Dendritic cell treated with granulocyte-macrophage colony-stimulating factor and Interleukin-4, amounts not matched to agents 40 ng/mL and 50 ng/mL, for 4 days (primary cell): ENCODE results near the gene KRTAP2-3.
"Not testable (repeated sequence)": the region's sequence is repeated elsewhere in the genome, so short reads cannot be mapped to it uniquely, and the experiment has no call there.

Experiments
- H3K27ac Mint-ChIP-seq: one replicate; pipeline ENCODE4 v1.8.0; 2022; ENCODE audit warnings: mild to moderate bottlenecking, mixed read lengths
- H3K27me3 Mint-ChIP-seq: one replicate; pipeline ENCODE4 v1.8.0; 2022; ENCODE audit warnings: mild to moderate bottlenecking, mixed read lengths
- H3K36me3 Mint-ChIP-seq: one replicate; pipeline ENCODE4 v1.8.0; 2022; ENCODE audit warnings: low read depth, mixed read lengths
- H3K4me1 Mint-ChIP-seq: one replicate; pipeline ENCODE4 v1.8.0; 2022; ENCODE audit warnings: low read depth, mixed read lengths
- H3K4me3 Mint-ChIP-seq: one replicate; pipeline ENCODE4 v1.8.0; 2022; ENCODE audit warnings: mild to moderate bottlenecking, moderate library complexity, mixed read lengths
- H3K9me3 Mint-ChIP-seq: one replicate; pipeline ENCODE4 v1.8.0; 2022; ENCODE audit warnings: mixed read lengths
- intact Hi-C: fragments of 100-400 bp; cut with micrococcal nuclease; formaldehyde crosslinking; loops from one replicate; pipeline ENCODE4 v1.15.0; 2022

The KRTAP2-3 gene

GRCh38 chr17:41034346-41034935 lies 25.5 kb downstream of the KRTAP2-3 start, which contains the start of gene KRTAP1-3:
TSS of gene KRTAP1-3 (minus strand) at chr17:41034874. CDS start at chr17:41034821, 53 bp downstream.
- H3K27ac Mint-ChIP-seq, H3K4me1 Mint-ChIP-seq, H3K27me3 Mint-ChIP-seq, H3K4me3 Mint-ChIP-seq, intact Hi-C loops, H3K9me3 Mint-ChIP-seq, H3K36me3 Mint-ChIP-seq: not testable (repeated sequence)

GRCh38 chr17:41029633-41030245 lies 30.2 kb downstream of the KRTAP2-3 start, which contains the start of gene KRTAP1-4:
TSS of gene KRTAP1-4 (minus strand) at chr17:41030195. CDS start at chr17:41030078, 117 bp downstream.
- Mint-ChIP-seq H3K36me3 (no peaks in the 10 kb centered on the region), H3K4me1 (no peaks in the 10 kb centered on the region), H3K27me3 (peaks cover 8% of the 10 kb centered on the region), H3K9me3 (no peaks in the 10 kb centered on the region), H3K4me3 (no peak within 1 kb of the TSS), H3K27ac (no peak within 1 kb of the TSS)
- intact Hi-C loops = no loop called here

- peaks cover 8% of the 10 kb centered on the region for H3K27me3 Mint-ChIP-seq
- H3K4me3 Mint-ChIP-seq = no peak within 1 kb of the TSS
- no peak within 1 kb of the TSS for H3K27ac Mint-ChIP-seq
- intact Hi-C loops = no loop called here
- H3K4me1 Mint-ChIP-seq = no peaks in the 10 kb centered on the region
- H3K9me3 Mint-ChIP-seq = no peaks in the 10 kb centered on the region
- no peaks in the 10 kb centered on the region for H3K36me3 Mint-ChIP-seq
Measured at GRCh38 chr17:41026715-41027471, 33.0 kb downstream of the KRTAP2-3 start, which contains the start of gene KRTAP1-5. TSS of gene KRTAP1-5 (minus strand) at chr17:41027208. CDS start at chr17:41027155, 53 bp downstream.

GRCh38 chr17:41024697-41025096 lies 35.2 kb downstream of the KRTAP2-3 start:
- H3K4me1 Mint-ChIP-seq = no peaks in the 10 kb centered on the region
- no peak overlapping the region for H3K27ac Mint-ChIP-seq
- peaks cover 8% of the 10 kb centered on the region for H3K27me3 Mint-ChIP-seq
- intact Hi-C loops = no loop called here
- no peak overlapping the region for H3K4me3 Mint-ChIP-seq
- no peaks in the 10 kb centered on the region for H3K9me3 Mint-ChIP-seq
- no peaks in the 10 kb centered on the region for H3K36me3 Mint-ChIP-seq

GRCh38 chr17:41020336-41020735 lies 39.6 kb downstream of the KRTAP2-3 start:
- H3K36me3 Mint-ChIP-seq = no peaks in the 10 kb centered on the region
- H3K27ac Mint-ChIP-seq = no peak overlapping the region
- no peaks in the 10 kb centered on the region for H3K9me3 Mint-ChIP-seq
- no peaks in the 10 kb centered on the region for H3K4me1 Mint-ChIP-seq
- intact Hi-C loops = no loop called here
- H3K27me3 Mint-ChIP-seq = no peaks in the 10 kb centered on the region
- H3K4me3 Mint-ChIP-seq = no peak overlapping the region

- no peak overlapping the region for H3K27ac Mint-ChIP-seq
- no peaks in the 10 kb centered on the region for H3K36me3 Mint-ChIP-seq
- no peaks in the 10 kb centered on the region for H3K9me3 Mint-ChIP-seq
- H3K4me3 Mint-ChIP-seq = no peak overlapping the region
- intact Hi-C loops = no loop called here
- H3K4me1 Mint-ChIP-seq = no peaks in the 10 kb centered on the region
- H3K27me3 Mint-ChIP-seq = no peaks in the 10 kb centered on the region
Measured at GRCh38 chr17:41019415-41019814, 40.5 kb downstream of the KRTAP2-3 start.

GRCh38 chr17:41018541-41018940 lies 41.4 kb downstream of the KRTAP2-3 start:
- Mint-ChIP-seq H3K36me3 (no peaks in the 10 kb centered on the region), H3K9me3 (no peaks in the 10 kb centered on the region), H3K4me1 (no peaks in the 10 kb centered on the region), H3K4me3 (no peak overlapping the region), H3K27me3 (no peaks in the 10 kb centered on the region), H3K27ac (no peak overlapping the region)
- intact Hi-C loops = no loop called here

GRCh38 chr17:41016578-41017215 lies 43.2 kb downstream of the KRTAP2-3 start:
- H3K4me3 Mint-ChIP-seq = no peak overlapping the region
- no peaks in the 10 kb centered on the region for H3K36me3 Mint-ChIP-seq
- no peaks in the 10 kb centered on the region for H3K4me1 Mint-ChIP-seq
- no peaks in the 10 kb centered on the region for H3K9me3 Mint-ChIP-seq
- intact Hi-C loops = no loop called here
- H3K27me3 Mint-ChIP-seq = peaks cover 2% of the 10 kb centered on the region
- H3K27ac Mint-ChIP-seq = no peak overlapping the region

GRCh38 chr17:41015454-41015853 lies 44.5 kb downstream of the KRTAP2-3 start:
- no peaks in the 10 kb centered on the region for H3K36me3 Mint-ChIP-seq
- H3K4me1 Mint-ChIP-seq = no peaks in the 10 kb centered on the region
- intact Hi-C loops = no loop called here
- no peak overlapping the region for H3K27ac Mint-ChIP-seq
- no peak overlapping the region for H3K4me3 Mint-ChIP-seq
- peaks cover 2% of the 10 kb centered on the region for H3K27me3 Mint-ChIP-seq
- no peaks in the 10 kb centered on the region for H3K9me3 Mint-ChIP-seq

- Mint-ChIP-seq H3K9me3 (no peaks in the 10 kb centered on the region), H3K27me3 (peaks cover 2% of the 10 kb centered on the region), H3K36me3 (no peaks in the 10 kb centered on the region), H3K4me1 (no peaks in the 10 kb centered on the region), H3K4me3 (no peak overlapping the region), H3K27ac (no peak overlapping the region)
- intact Hi-C loops = no loop called here
Measured at GRCh38 chr17:41013606-41014005, 46.3 kb downstream of the KRTAP2-3 start.

GRCh38 chr17:41013181-41013580 lies 46.7 kb downstream of the KRTAP2-3 start:
- H3K27ac Mint-ChIP-seq = no peak overlapping the region
- H3K27me3 Mint-ChIP-seq = peaks cover 2% of the 10 kb centered on the region
- no peak overlapping the region for H3K4me3 Mint-ChIP-seq
- intact Hi-C loops = no loop called here
- H3K4me1 Mint-ChIP-seq = no peaks in the 10 kb centered on the region
- H3K9me3 Mint-ChIP-seq = no peaks in the 10 kb centered on the region
- no peaks in the 10 kb centered on the region for H3K36me3 Mint-ChIP-seq

- H3K4me1 Mint-ChIP-seq = no peaks in the 10 kb centered on the region
- no peak overlapping the region for H3K27ac Mint-ChIP-seq
- H3K9me3 Mint-ChIP-seq = no peaks in the 10 kb centered on the region
- intact Hi-C loops = no loop called here
- no peak overlapping the region for H3K4me3 Mint-ChIP-seq
- H3K27me3 Mint-ChIP-seq = peaks cover 2% of the 10 kb centered on the region
- no peaks in the 10 kb centered on the region for H3K36me3 Mint-ChIP-seq
Measured at GRCh38 chr17:41012326-41013120, 47.4 kb downstream of the KRTAP2-3 start.

- Mint-ChIP-seq H3K27ac (no peak overlapping the region), H3K9me3 (no peaks in the 10 kb centered on the region), H3K27me3 (peaks cover 2% of the 10 kb centered on the region), H3K36me3 (no peaks in the 10 kb centered on the region), H3K4me1 (no peaks in the 10 kb centered on the region), H3K4me3 (no peak overlapping the region)
- intact Hi-C loops = no loop called here
Measured at GRCh38 chr17:41010441-41010840, 49.5 kb downstream of the KRTAP2-3 start.
